ENCODE measurements around the gene NOX3.

The NOX3 gene

DNA sequence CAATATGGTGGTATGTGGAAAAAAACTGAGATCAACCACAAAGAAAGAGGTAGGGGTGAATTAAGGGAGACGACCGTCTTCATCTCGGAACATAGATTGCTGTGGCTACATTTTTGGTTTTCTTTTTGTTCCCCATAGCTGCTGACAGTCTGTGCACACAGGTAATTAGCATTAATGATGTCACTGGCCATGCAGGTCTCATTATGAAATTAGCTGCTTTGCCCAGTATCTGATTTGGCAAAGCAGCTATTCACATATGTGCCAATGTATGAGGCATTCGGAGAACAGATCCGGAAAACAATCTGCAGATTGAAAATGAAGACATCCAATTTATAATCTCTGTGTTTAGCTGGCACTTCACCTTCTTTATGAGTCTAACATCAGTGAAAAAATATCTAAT, 13.1 kb downstream of the NOX3 start:
- Histone ChIP-seq H3K79me2 (ENCODE audit: low read length) (no peaks in the 10 kb centered on the region), H3K4me2 (ENCODE audit: low read depth, low read length) (no peak overlapping the region), H3K27me3 (replicated peaks; ENCODE audit: insufficient read depth, low read length) (no peaks in the 10 kb centered on the region), H3F3A (ENCODE audit: insufficient read depth, low read length) (no peaks in the 10 kb centered on the region), H4K20me1 (ENCODE audit: insufficient read depth, low read length) (no peaks in the 10 kb centered on the region), H3K4me3 (ENCODE audit: low read length) (no peak overlapping the region), H3K27ac (ENCODE audit: low read length) (no peak overlapping the region), H2AFZ (ENCODE audit: low read length) (no peak overlapping the region), H3K9me2 (replicated peaks; ENCODE audit: insufficient read depth, low read length) (no peaks in the 10 kb centered on the region), H3K4me1 (ENCODE audit: low read length) (no peaks in the 10 kb centered on the region), H3K9ac (ENCODE audit: low read length) (no peak overlapping the region), H3K36me3 (replicated peaks; ENCODE audit: insufficient read depth, low read length) (no peaks in the 10 kb centered on the region), H3K9me3 (replicated peaks; ENCODE audit: insufficient read depth, low read length) (no peaks in the 10 kb centered on the region)
- TF ChIP-seq, protein P1, sequence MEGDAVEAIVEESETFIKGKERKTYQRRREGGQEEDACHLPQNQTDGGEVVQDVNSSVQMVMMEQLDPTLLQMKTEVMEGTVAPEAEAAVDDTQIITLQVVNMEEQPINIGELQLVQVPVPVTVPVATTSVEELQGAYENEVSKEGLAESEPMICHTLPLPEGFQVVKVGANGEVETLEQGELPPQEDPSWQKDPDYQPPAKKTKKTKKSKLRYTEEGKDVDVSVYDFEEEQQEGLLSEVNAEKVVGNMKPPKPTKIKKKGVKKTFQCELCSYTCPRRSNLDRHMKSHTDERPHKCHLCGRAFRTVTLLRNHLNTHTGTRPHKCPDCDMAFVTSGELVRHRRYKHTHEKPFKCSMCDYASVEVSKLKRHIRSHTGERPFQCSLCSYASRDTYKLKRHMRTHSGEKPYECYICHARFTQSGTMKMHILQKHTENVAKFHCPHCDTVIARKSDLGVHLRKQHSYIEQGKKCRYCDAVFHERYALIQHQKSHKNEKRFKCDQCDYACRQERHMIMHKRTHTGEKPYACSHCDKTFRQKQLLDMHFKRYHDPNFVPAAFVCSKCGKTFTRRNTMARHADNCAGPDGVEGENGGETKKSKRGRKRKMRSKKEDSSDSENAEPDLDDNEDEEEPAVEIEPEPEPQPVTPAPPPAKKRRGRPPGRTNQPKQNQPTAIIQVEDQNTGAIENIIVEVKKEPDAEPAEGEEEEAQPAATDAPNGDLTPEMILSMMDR (IDR thresholded peaks at IDR 0.05; ENCODE audit: low read length) = no peak
- no peak for TF ChIP-seq EZH2 (optimal IDR thresholded peaks at IDR 0.05; ENCODE audit: low read depth, low read length)
- TF ChIP-seq EZH2phosphoT487 (IDR thresholded peaks at IDR 0.05; ENCODE audit: low read length) = no peak
- DNase-seq = no peak

DNA sequence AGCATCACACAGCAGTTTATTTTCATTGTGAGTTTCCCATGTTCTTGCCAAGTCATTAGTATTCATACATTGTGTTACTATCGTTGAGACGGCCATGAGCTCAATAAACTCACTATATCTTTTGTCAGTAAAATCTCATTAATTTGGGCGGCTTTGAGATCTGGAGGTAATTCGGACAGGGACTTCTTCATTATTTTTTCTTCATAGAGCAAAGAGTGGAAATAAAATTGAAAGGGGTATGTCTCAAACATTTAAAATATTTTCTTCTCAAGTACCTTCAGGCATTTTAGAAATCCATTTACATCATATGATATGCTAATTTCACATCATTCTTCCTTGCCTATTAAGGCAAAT, 14.6 kb downstream of the NOX3 start:
- H3K9me2 ChIP-seq (replicated peaks; ENCODE audit: insufficient read depth, low read length) = no peaks in the 10 kb centered on the region
- TF ChIP-seq, protein P1 (IDR thresholded peaks at IDR 0.05; ENCODE audit: low read length) = no peak
- TF ChIP-seq EZH2phosphoT487 (IDR thresholded peaks at IDR 0.05; ENCODE audit: low read length) (no peak), EZH2 (optimal IDR thresholded peaks at IDR 0.05; ENCODE audit: low read depth, low read length) (no peak)
- no peak overlapping the region for H3K9ac ChIP-seq (ENCODE audit: low read length)
- no peak for DNase-seq
- no peaks in the 10 kb centered on the region for H3K36me3 ChIP-seq (replicated peaks; ENCODE audit: insufficient read depth, low read length)
- H3K4me1 ChIP-seq (ENCODE audit: low read length) = no peaks in the 10 kb centered on the region
- no peak overlapping the region for H3K27ac ChIP-seq (ENCODE audit: low read length)
- H4K20me1 ChIP-seq (ENCODE audit: insufficient read depth, low read length) = no peaks in the 10 kb centered on the region
- H3F3A ChIP-seq (ENCODE audit: insufficient read depth, low read length) = no peaks in the 10 kb centered on the region
- H3K27me3 ChIP-seq (replicated peaks; ENCODE audit: insufficient read depth, low read length) = no peaks in the 10 kb centered on the region
- H2AFZ ChIP-seq (ENCODE audit: low read length) = no peak overlapping the region
- no peak overlapping the region for H3K4me2 ChIP-seq (ENCODE audit: low read depth, low read length)
- no peak overlapping the region for H3K4me3 ChIP-seq (ENCODE audit: low read length)
- no peaks in the 10 kb centered on the region for H3K79me2 ChIP-seq (ENCODE audit: low read length)
- no peaks in the 10 kb centered on the region for H3K9me3 ChIP-seq (replicated peaks; ENCODE audit: insufficient read depth, low read length)

DNA sequence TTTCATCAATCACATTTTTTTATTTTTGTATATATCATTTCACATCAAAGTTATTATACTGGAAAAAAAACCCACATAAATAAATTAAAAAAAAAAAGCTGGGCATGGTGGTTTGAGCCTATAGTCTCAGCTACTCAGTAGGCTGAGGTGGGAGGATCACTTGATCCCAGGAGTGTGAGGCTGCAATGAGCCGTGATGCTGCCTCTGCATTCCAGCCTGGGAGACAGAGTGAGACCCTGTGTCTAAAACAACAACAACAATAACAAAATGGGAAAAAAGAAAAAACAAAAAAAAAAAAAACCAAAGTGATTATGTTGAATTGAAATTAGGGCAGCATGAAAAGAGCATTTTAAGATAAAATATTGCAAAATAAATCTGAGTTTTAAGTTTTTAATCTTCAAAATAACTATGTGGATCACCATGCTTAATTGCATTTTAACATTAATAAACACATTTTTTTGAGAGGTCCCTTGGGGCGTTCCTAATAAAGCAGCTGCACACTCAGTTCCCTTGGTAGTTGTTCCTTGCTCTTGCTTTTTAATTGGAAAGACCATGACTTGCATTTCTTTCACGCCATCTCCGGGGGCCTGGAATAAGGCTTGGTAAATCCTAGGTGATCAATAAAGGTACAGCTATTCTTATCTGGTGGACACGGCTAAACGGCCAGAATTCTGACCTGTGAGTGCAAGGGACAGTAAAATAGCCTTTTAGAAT, 15.1 kb downstream of the NOX3 start:
- Histone ChIP-seq H2AFZ (ENCODE audit: low read length) (no peak overlapping the region), H3K9me3 (replicated peaks; ENCODE audit: insufficient read depth, low read length) (no peaks in the 10 kb centered on the region), H3K36me3 (replicated peaks; ENCODE audit: insufficient read depth, low read length) (no peaks in the 10 kb centered on the region), H3K9ac (ENCODE audit: low read length) (no peak overlapping the region), H3K4me2 (ENCODE audit: low read depth, low read length) (no peak overlapping the region), H3K9me2 (replicated peaks; ENCODE audit: insufficient read depth, low read length) (no peaks in the 10 kb centered on the region), H3F3A (ENCODE audit: insufficient read depth, low read length) (no peaks in the 10 kb centered on the region), H3K4me1 (ENCODE audit: low read length) (no peaks in the 10 kb centered on the region), H3K27ac (ENCODE audit: low read length) (no peak overlapping the region), H3K27me3 (replicated peaks; ENCODE audit: insufficient read depth, low read length) (no peaks in the 10 kb centered on the region), H3K79me2 (ENCODE audit: low read length) (no peaks in the 10 kb centered on the region), H4K20me1 (ENCODE audit: insufficient read depth, low read length) (no peaks in the 10 kb centered on the region), H3K4me3 (ENCODE audit: low read length) (no peak overlapping the region)
- no peak for TF ChIP-seq EZH2phosphoT487 (IDR thresholded peaks at IDR 0.05; ENCODE audit: low read length)
- TF ChIP-seq, protein P1 (IDR thresholded peaks at IDR 0.05; ENCODE audit: low read length) = no peak
- TF ChIP-seq EZH2 (optimal IDR thresholded peaks at IDR 0.05; ENCODE audit: low read depth, low read length) = no peak
- DNase-seq = no peak

All from MM.1S (cell line).